Stimulated activated CD8-positive, alpha-beta memory T cell treated with anti-CD3 and anti-CD28 coated beads, Interleukin-15, amount 100 ng/mL, for 48 hours (primary cell): ENCODE data around the gene NR1H2.
"Not testable (repeated sequence)": the region's sequence is repeated elsewhere in the genome, so short reads cannot be mapped to it uniquely, and the experiment has no call there.

Source experiments
- DNase-seq, 2 donors: peaks; one replicate each; pipeline ENCODE4 v3.0.0-alpha.2; 2020; ENCODE audit warnings: low read depth in 2 of 2

NR1H2 gene

GRCh38 chr19:50378169-50378862 lies 2.1 kb downstream of the NR1H2 start:
- no peak for DNase-seq

- no peak for DNase-seq
These were observed 2.6 kb downstream of the NR1H2 start for GRCh38 chr19:50378863-50379236.

GRCh38 chr19:50379602-50380001 lies 3.3 kb downstream of the NR1H2 start:
- no peak for DNase-seq

GRCh38 chr19:50380137-50380536 lies 3.9 kb downstream of the NR1H2 start:
- DNase-seq = no peak

GRCh38 chr19:50380751-50381151 lies 4.5 kb downstream of the NR1H2 start:
- DNase-seq = no peak

GRCh38 chr19:50381881-50382729 lies 5.8 kb downstream of the NR1H2 start:
- no peak for DNase-seq

- DNase-seq = no peak
These were observed 7.0 kb downstream of the NR1H2 start for GRCh38 chr19:50383001-50383851.

GRCh38 chr19:50383852-50384684 lies 7.8 kb downstream of the NR1H2 start, which contains the start of gene POLD1:
Gene POLD1, plus strand, starts transcription at chr19:50384347. Its CDS starts 14,505 bp downstream, at chr19:50398852.
- peak; percentile 98 for DNase-seq

- no peak for DNase-seq
These were observed 8.7 kb downstream of the NR1H2 start for GRCh38 chr19:50384685-50385535.

GRCh38 chr19:50387176-50387867 lies 11.1 kb downstream of the NR1H2 start:
- no peak for DNase-seq

- no peak for DNase-seq
These were observed 11.6 kb downstream of the NR1H2 start for GRCh38 chr19:50387868-50388245.

GRCh38 chr19:50390295-50390694 lies 14.0 kb downstream of the NR1H2 start:
- not testable (repeated sequence) for DNase-seq

GRCh38 chr19:50390952-50391351 lies 14.7 kb downstream of the NR1H2 start:
- DNase-seq = not testable (repeated sequence)

- no peak for DNase-seq
These were observed 16.5 kb downstream of the NR1H2 start for GRCh38 chr19:50392759-50393158.

- DNase-seq = no peak
These were observed 17.3 kb downstream of the NR1H2 start for GRCh38 chr19:50393589-50393988.

- no peak for DNase-seq
These were observed 17.8 kb downstream of the NR1H2 start for GRCh38 chr19:50394017-50394416.

- DNase-seq = no peak
These were observed 22.6 kb downstream of the NR1H2 start for GRCh38 chr19:50398675-50399367.

- no peak for DNase-seq
These were observed 23.1 kb downstream of the NR1H2 start for GRCh38 chr19:50399368-50399745.
